Peyer's patch (tissue), 4 donors: Measurements from ENCODE around the gene CDC42BPA.

Experiments
- CTCF ChIP-seq, 6 experiments: fragments of 450-650 bp in 4 of 6; fragments of 200-600 bp in 2 of 6; sonication (generic) in 1 of 6; IDR thresholded peaks; one replicate each; pipeline ENCODE4 v1.5.1; 2017 to 2019; ENCODE audit warnings: antibody characterized with exemption in 6 of 6, mild to moderate bottlenecking in 3 of 6, moderate library complexity in 1 of 6
- POLR2A ChIP-seq, 2 donors: fragments of 450-650 bp; IDR thresholded peaks; one replicate each; pipeline ENCODE4 v1.5.1; 2017; ENCODE audit warnings: antibody characterized with exemption in 2 of 2, mild to moderate bottlenecking in 2 of 2, moderate library complexity in 2 of 2

DNA sequence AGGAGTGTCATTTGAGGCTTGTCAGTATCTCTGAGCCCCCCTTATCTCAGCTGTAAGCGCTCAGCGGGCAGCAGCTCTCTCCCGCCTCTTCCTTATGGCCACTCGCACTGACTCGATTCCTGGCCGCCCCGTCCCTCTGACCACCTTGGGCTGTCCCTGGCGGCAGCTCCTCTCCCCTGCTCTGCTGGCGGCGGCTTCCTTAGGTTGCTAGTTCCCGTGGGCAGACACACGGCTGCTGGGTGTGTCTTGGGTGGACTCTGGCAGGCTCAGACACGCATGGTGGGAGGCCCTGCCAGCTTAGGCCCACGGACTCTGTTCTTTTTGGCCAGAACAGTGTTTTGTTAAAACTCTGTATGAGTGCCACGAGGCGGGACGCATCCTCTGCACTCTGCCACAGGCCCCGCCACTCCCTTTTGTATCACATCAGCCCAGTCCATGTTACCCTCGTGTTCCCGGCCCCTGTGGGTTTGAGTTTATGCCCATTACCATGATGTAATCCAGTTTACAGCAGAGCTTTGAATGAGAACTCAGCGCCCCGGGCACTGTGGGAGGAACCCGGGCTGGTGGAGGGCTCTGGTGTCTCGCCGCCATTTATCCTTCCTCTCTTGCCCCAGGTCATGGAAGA lies 332.3 kb downstream of the CDC42BPA start:
- TF ChIP-seq CTCF (IDR thresholded peaks at IDR 0.05) (no peak), POLR2A (IDR thresholded peaks at IDR 0.05) (no peak)
